GM20431 (cell line): ENCODE measurements around the gene TSPAN6.

Experiments
- in situ Hi-C: fragments of 300-500 bp; cut with MseI, MboI; formaldehyde crosslinking; loops from one replicate; pipeline ENCODE4 v1.15.0; 2020; ENCODE audit warnings: low sequenced_read_pairs; ENCODE audit not compliant: unreplicated experiment

The TSPAN6 gene

GRCh38 chrX:100591256-100592051 is 45.2 kb downstream of the TSPAN6 start:
- in situ Hi-C loops: no loop called here

GRCh38 chrX:100587861-100588260 is 48.7 kb downstream of the TSPAN6 start:
- in situ Hi-C loops: no loop called here

GRCh38 chrX:100586747-100587146 is 49.9 kb downstream of the TSPAN6 start:
- in situ Hi-C loops: no loop called here

DNA sequence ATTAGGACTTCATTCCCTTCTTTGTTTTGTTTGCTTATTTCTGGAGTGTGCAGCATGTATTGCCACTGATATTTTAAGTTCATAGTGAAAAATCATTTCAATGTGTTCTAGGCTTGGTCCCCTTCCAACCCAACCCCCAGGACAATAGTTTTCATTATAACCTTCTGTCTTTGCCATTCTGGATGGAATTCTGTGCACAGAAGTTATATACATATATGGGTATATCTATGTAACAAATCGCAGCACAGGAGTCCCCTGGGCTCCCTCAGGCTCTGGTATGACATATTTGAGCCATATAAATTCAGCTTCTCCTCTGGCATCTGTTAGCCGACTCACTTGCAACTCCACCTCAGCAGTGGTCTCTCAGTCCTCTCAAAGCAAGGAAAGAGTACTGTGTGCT is 52.0 kb downstream of the TSPAN6 start, which contains the start of gene TNMD:
Gene TNMD (plus strand): TSS at position 326 of the 400 bp plus-strand sequence. CDS start 83 bp downstream, outside the sequence.
- in situ Hi-C loops: no loop called here
